HFF-Myc (cell line): Measurements from ENCODE around the gene MYL1.

Experiments used
- DNase-seq: peaks from one replicate; pipeline ENCODE4 v3.0.0-alpha.2; 2011; ENCODE audit warnings: low read depth; ENCODE audit errors: extremely low read depth
- H3K4me3 ChIP-seq: replicated peaks from 2 replicates; pipeline ENCODE4 v1.5.1; 2011; ENCODE audit warnings: low read depth, mild to moderate bottlenecking, control low read depth, low read length
- TF ChIP-seq, protein P1 (sequence below): IDR thresholded peaks from 2 replicates; pipeline ENCODE4 v1.5.1; 2012; ENCODE audit warnings: mild to moderate bottlenecking, low read depth, low read length, control low read depth; ENCODE audit errors: missing control alignments

The MYL1 gene

DNA sequence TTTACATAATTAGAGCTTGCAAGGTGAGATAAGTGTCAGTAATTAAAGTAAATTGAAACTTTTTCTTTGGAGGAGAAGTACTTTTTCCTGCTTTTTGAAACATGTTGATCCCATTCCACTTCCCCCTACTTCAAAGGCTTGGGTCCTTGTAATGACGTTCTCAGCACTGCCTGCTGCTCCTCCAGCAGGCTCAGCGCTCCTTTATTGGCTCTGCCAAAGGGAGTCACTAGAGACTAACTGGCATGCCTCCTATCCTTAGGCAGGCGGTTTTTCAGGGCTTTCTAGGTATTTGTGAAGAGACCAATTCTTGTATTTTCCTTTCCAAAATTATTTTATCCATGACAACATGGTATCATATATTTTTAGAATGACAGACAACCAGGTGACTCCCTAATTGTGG, 45.8 kb downstream of the MYL1 start:
- TF ChIP-seq, protein P1, sequence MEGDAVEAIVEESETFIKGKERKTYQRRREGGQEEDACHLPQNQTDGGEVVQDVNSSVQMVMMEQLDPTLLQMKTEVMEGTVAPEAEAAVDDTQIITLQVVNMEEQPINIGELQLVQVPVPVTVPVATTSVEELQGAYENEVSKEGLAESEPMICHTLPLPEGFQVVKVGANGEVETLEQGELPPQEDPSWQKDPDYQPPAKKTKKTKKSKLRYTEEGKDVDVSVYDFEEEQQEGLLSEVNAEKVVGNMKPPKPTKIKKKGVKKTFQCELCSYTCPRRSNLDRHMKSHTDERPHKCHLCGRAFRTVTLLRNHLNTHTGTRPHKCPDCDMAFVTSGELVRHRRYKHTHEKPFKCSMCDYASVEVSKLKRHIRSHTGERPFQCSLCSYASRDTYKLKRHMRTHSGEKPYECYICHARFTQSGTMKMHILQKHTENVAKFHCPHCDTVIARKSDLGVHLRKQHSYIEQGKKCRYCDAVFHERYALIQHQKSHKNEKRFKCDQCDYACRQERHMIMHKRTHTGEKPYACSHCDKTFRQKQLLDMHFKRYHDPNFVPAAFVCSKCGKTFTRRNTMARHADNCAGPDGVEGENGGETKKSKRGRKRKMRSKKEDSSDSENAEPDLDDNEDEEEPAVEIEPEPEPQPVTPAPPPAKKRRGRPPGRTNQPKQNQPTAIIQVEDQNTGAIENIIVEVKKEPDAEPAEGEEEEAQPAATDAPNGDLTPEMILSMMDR = no peak
- DNase-seq = no peak
- no peak overlapping the region for H3K4me3 ChIP-seq

GRCh38 chr2:210268281-210268680, 46.7 kb downstream of the MYL1 start:
- TF ChIP-seq, protein P1 = no peak
- no peak for DNase-seq
- H3K4me3 ChIP-seq = no peak overlapping the region

DNA sequence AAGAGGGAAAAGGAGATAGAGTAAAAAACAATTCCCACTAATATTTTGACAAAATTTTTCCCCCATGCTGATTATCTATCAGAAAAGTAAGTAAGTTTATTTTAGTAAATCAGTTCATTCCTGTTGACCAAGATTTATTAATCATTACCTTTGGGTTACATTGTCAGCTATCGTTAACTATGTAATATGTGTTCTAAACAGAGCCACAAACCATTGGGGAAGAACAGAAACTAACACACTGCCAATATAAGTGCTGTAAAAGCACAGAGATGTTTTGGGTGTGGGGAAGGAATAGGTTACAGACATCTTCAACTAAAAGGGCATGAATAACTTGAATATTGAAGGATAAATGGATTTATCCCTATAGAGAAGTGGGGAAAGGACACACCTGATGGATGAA, 47.3 kb downstream of the MYL1 start:
- H3K4me3 ChIP-seq = no peak overlapping the region
- TF ChIP-seq, protein P1 = no peak
- no peak for DNase-seq

- H3K4me3 ChIP-seq = no peak overlapping the region
- TF ChIP-seq, protein P1 = no peak
- no peak for DNase-seq
These were observed 50.7 kb downstream of the MYL1 start for GRCh38 chr2:210264282-210264681.

DNA sequence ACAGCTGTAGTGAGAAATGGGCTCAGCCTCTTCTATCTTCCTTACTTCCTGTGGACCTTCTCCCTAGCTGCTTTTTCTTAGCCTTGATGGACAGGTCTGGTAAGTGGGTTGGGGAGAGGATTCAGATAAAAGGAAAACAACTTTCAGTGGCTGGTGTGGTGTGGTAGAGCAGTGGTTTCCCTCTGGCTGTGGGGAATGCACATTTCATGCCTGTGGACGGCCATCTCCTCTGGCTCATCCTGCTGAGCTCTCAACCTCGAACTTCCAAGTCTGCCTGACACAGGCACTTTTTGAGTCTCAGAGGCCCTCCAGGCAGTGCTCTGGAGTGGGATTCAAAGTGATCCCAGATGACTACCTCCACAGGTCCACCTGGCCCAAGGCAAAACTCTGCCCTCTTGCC, 51.1 kb downstream of the MYL1 start:
- H3K4me3 ChIP-seq = no peak overlapping the region
- no peak for DNase-seq

GRCh38 chr2:210262036-210262435, 52.9 kb downstream of the MYL1 start:
- TF ChIP-seq, protein P1 = no peak
- DNase-seq = no peak

More for the DNA sequence above, 51.1 kb downstream of the MYL1 start:
- TF ChIP-seq, protein P1 = no peak

DNA sequence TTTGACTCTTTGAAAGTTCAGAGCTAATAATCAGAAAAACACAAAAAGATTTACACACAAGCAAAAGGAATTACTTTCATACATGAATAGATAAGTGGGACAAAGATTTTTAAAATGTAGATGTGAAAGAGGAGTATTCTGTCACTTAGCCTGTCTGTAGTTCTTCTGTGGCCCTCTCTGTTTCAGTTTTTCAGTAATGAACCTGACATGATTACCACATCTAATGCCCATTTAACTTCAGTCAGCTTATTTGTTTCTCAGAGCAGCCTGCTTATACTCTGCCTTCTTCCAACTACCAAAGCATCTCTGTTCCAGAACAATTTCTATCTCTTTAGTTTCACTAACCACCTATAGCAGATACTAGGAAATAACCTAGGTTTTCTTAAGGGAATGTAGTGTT, 55.3 kb downstream of the MYL1 start:
- no peak for DNase-seq
- no peak overlapping the region for H3K4me3 ChIP-seq
- TF ChIP-seq, protein P1 = no peak

More at GRCh38 chr2:210262036-210262435, 52.9 kb downstream of the MYL1 start:
- no peak overlapping the region for H3K4me3 ChIP-seq
